ENCODE measurements around the gene ARHGAP6. TPM values are rescaled to one million over a fixed set of nuclear protein-coding genes. Genes with fewer than 3 reads are reported as not detected.

ARHGAP6 gene
- total and polyA plus RNA-seq, 2 experiments from 2014 or later: 0.26 to 0.59 TPM

GRCh38 chrX:11309220-11309619, 356.5 kb downstream of the ARHGAP6 start:
- no peaks in the 10 kb centered on the region for H3K9me3 Mint-ChIP-seq

DNA sequence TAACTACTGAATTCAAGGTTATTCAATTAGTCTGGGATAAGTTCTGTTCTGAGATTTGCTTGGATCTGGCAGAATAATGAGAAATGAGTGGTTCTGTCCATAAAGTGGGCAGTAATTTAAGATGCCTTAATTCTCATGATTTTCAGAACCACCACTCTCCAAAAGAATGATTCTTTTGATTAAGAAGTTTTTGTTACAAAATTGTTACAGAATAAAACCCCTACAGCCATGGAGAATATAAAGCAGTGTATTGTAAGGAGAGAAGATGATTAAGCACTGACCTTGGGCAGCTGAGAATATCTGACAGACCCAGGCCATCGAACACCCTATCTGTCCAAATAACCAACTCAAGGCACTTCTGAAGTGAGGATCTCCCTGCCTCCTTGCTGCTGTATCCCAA, 360.1 kb downstream of the ARHGAP6 start:
- peaks cover 14% of the 10 kb centered on the region for H3K4me1 Mint-ChIP-seq
- H3K27ac Mint-ChIP-seq: no peak overlapping the region
- Histone ChIP-seq H2AFZ (no peak overlapping the region), H3K4me1 (ENCODE audit: insufficient read depth) (peaks cover 6% of the 10 kb centered on the region; the same call in 1 of the 2 replicates), H3K9me2 (ENCODE audit: insufficient read depth) (no peaks in the 10 kb centered on the region), H3K27me3 (ENCODE audit: insufficient read depth) (no peaks in the 10 kb centered on the region), H3F3A (replicated peaks; ENCODE audit: low read depth) (no peaks in the 10 kb centered on the region), H3K79me2 (replicated peaks; ENCODE audit: insufficient read depth) (no peaks in the 10 kb centered on the region), H4K20me1 (replicated peaks; ENCODE audit: insufficient read depth) (no peaks in the 10 kb centered on the region), H3K27ac (ENCODE audit: low read depth) (no peak overlapping the region), H3K4me2 (no peak overlapping the region), H3K4me3 (no peak overlapping the region), H3K36me3 (ENCODE audit: insufficient read depth) (no peaks in the 10 kb centered on the region)
- DNase-seq (ENCODE audit: low spot score): no peak
- H3K4me3 Mint-ChIP-seq: no peak overlapping the region
- H3K9me3 Mint-ChIP-seq: no peaks in the 10 kb centered on the region
- TF ChIP-seq JUNB (IDR thresholded peaks at IDR 0.05; ENCODE audit: unreplicated experiment) (no peak), POLR2AphosphoS5 (IDR thresholded peaks at IDR 0.05; ENCODE audit: low read depth) (no peak), REST (IDR thresholded peaks at IDR 0.05; ENCODE audit: unreplicated experiment) (no peak), CTCF (conservative IDR thresholded peaks at IDR 0.05; ENCODE audit: low read depth in 2 of 2) (no peak)
- H3K36me3 Mint-ChIP-seq (ENCODE audit: low read depth): no peaks in the 10 kb centered on the region
- H3K27me3 Mint-ChIP-seq (ENCODE audit: insufficient read depth, low read depth, poor library complexity): no peaks in the 10 kb centered on the region
- no peak for ATAC-seq

More at GRCh38 chrX:11309220-11309619, 356.5 kb downstream of the ARHGAP6 start:
- Histone ChIP-seq H3K79me2 (replicated peaks; ENCODE audit: insufficient read depth) (no peaks in the 10 kb centered on the region), H3K27me3 (ENCODE audit: insufficient read depth) (no peaks in the 10 kb centered on the region), H3K36me3 (ENCODE audit: insufficient read depth) (no peaks in the 10 kb centered on the region), H2AFZ (no peak overlapping the region), H3K4me1 (ENCODE audit: insufficient read depth) (peaks cover 6% of the 10 kb centered on the region; the same call in 1 of the 2 replicates), H3F3A (replicated peaks; ENCODE audit: low read depth) (no peaks in the 10 kb centered on the region), H3K9me2 (ENCODE audit: insufficient read depth) (no peaks in the 10 kb centered on the region), H3K4me3 (no peak overlapping the region), H3K4me2 (no peak overlapping the region), H3K27ac (ENCODE audit: low read depth) (no peak overlapping the region), H4K20me1 (replicated peaks; ENCODE audit: insufficient read depth) (no peaks in the 10 kb centered on the region)
- TF ChIP-seq, protein P1, sequence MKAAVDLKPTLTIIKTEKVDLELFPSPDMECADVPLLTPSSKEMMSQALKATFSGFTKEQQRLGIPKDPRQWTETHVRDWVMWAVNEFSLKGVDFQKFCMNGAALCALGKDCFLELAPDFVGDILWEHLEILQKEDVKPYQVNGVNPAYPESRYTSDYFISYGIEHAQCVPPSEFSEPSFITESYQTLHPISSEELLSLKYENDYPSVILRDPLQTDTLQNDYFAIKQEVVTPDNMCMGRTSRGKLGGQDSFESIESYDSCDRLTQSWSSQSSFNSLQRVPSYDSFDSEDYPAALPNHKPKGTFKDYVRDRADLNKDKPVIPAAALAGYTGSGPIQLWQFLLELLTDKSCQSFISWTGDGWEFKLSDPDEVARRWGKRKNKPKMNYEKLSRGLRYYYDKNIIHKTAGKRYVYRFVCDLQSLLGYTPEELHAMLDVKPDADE (IDR thresholded peaks at IDR 0.05): no peak
- TF ChIP-seq STAT1 (IDR thresholded peaks at IDR 0.05; ENCODE audit: unreplicated experiment) (no peak), CTCF (conservative IDR thresholded peaks at IDR 0.05; ENCODE audit: low read depth in 2 of 2) (no peak), NANOG (IDR thresholded peaks at IDR 0.05; ENCODE audit: borderline replicate concordance) (no peak)
- ATAC-seq (peak; percentile 40; the same call in 1 of the 3 replicates), DNase-seq (ENCODE audit: low spot score) (no peak)
- Mint-ChIP-seq H3K27me3 (ENCODE audit: insufficient read depth, low read depth, poor library complexity) (no peaks in the 10 kb centered on the region), H3K4me3 (no peak overlapping the region), H3K27ac (no peak overlapping the region; the same call in 1 of the 2 replicates), H3K36me3 (ENCODE audit: low read depth) (no peaks in the 10 kb centered on the region), H3K4me1 (peaks cover 14% of the 10 kb centered on the region)
